Stimulated activated CD8-positive, alpha-beta memory T cell treated with anti-CD3 and anti-CD28 coated beads, Interleukin-2, amount 100 ng/mL, for 1 hour (primary cell): ENCODE results near the gene RCAN3.
"Not testable (repeated sequence)": the region's sequence is repeated elsewhere in the genome, so short reads cannot be mapped to it uniquely, and the experiment has no call there.

Experiments
- DNase-seq, 2 donors: peaks; one replicate each; pipeline ENCODE4 v3.0.0-alpha.2; 2020; ENCODE audit warnings: low read depth in 2 of 2

The RCAN3 gene

DNA sequence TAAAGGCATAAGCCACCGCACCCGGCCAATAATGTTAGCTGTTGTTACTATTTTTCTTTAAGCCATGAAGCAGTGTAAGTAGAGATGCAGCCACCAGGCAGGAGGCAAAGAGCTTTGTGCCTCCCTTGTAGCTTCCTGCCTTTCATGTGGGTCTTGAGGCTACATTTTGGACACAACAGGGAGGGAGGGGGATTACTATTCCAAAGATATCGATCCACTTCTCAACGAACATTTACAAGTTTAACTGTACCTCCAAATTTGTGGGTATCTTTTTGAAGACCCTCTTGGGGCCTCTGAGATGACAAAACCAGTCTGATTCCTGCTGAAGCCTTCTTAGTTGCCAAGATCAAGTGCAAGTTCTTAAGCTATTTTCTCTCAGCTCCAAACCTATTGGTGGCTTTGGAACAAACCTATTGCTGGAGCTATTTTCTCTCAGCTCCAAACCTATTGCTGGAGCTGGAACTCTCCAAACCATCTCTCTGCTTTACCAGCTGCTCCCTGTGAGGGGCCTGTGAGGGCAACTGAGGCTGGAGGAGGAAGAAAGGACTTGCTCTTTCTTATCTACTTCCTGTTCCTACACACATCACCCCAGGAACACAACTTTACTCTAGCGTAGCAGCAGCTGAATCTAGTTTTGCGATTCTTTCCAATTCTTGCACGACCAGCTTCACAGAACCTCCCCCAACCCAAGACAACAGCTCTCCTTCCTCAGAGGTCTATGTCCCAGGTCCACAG, 16.1 kb upstream of the RCAN3 start:
- DNase-seq = no peak

- no peak for DNase-seq
Observed at GRCh38 chr1:24487455-24487854, 15.2 kb upstream of the RCAN3 start.

DNA sequence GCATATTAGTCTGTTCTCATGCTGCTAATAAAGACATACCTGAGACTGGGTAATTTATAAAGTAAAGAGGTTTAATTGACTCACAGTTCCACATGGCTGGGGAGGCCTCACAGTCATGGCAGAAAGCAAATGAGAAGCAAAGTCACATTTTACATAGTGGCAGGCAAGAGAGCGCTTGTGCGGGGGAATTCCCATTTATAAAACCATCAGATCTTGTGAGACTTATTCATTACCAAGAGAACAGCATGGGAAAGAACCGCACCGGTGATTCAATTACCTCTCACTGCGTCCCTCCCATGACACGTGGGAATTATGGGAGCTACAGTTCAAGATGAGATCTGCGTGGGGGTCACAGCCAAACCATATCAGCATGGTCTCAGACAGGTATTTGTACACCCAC, 14.5 kb upstream of the RCAN3 start:
- not testable (repeated sequence) for DNase-seq

DNA sequence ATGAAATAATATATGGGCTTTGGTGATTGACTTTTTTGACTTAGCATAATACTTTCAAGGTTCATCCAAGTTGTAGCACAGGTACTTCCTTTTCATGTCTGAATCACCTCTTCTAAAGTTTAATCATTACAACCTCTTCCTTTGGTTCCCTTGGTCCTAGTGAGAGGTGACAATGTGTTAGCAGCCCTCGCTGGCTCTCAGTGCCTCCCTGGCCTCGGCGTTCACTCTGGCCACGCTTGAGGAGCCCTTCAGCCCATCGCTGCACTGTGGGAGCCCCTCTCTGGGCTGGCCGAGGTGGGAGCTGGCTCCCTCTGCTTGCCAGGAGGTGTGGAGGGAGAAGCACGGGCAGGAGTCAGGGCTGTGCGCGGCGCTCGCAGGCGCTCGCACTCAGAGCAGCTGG, 13.0 kb upstream of the RCAN3 start:
- DNase-seq = no peak

- no peak for DNase-seq
Observed at GRCh38 chr1:24490101-24490781, 12.4 kb upstream of the RCAN3 start.

GRCh38 chr1:24491577-24492360, 10.9 kb upstream of the RCAN3 start:
- DNase-seq = no peak

DNA sequence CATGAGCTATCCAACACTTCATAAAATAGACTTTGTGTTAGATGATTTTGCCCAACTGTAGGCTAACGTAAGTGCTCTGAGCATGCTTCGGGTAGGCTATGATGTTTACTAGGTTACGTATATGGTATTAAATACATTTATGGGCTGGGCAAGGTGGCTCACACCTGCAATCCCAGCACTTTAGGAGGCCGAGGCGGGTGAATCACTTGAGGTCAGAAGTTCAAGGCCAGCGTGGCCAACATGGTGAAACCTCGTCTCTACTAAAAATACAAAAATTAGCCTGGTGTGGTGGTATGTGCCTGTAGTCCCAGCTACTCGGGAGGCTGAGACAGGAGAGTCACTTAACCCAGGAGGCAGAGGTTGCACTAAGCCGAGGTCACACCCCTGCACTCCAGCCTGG, 9.7 kb upstream of the RCAN3 start:
- not testable (repeated sequence) for DNase-seq

- no peak for DNase-seq
Observed at GRCh38 chr1:24493785-24494184, 8.9 kb upstream of the RCAN3 start.

- no peak for DNase-seq
Observed at GRCh38 chr1:24498589-24498988, 4.0 kb upstream of the RCAN3 start.

GRCh38 chr1:24500448-24501048, 2.1 kb upstream of the RCAN3 start:
- DNase-seq = no peak

DNA sequence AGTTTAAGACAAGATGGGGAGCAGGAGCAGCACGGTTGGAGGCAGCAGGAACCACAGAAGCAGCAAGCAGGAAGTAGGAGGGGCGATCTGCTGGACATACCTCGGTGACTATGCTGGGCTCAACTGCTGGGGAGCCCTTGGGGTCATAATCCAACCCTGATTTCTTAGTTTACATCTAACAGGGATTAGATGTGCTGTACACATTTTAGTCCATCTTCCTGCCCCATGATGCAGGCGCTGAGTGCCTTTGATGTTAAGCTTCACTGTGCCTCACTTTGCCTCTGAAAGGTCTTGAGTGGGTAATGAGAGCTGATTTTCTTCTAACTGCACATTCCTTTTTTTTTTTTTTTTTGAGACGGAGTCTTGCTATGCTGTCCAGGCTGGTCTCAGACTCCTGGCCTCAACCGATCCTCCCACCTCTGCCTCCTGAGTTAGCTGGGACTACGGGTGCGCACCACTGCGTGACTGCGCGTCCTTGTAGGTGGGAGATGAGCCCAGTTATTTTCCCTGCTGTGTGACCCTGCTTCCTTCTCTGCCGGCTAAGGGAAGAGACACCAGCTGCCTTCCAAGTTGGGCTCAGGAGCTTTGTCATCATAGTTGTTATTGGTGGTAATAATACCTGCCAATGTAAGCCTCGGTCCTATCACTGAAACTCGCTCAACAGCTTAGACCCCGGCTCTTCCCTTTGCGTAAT, 1.1 kb upstream of the RCAN3 start:
- DNase-seq = no peak

DNA sequence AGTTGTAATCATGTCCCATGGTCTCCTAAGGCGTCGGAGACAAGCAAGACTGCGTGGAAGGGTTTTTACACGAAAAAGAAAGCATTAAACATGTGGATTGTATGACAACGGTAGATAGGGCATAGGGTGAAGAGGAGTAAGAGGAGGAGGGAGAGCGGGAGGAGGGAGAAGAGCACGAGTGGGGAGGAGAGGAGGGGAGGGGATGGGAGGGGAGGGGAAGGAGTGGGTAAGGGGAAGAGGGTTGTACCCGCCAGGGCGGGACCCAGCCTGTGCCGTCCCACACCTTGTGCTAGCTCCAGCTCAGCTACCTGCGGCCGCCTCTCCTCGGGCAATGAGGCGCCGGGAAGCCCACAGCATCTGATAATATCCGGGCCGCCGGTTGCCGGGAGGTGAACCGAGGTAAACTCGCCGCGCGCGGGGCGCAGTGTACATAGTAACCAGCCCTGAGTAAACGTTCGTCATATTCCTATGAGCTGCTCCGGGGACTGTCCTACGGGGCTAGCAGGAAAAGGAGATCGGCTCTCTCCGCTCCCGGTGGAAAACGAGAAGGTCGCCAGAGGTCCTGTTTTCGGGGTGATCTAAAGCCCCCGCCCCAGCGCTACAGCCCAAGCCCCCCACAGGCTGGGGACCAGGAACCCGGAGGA, 449 bp upstream of the RCAN3 start:
- DNase-seq = peak; percentile 54 to 69

DNA sequence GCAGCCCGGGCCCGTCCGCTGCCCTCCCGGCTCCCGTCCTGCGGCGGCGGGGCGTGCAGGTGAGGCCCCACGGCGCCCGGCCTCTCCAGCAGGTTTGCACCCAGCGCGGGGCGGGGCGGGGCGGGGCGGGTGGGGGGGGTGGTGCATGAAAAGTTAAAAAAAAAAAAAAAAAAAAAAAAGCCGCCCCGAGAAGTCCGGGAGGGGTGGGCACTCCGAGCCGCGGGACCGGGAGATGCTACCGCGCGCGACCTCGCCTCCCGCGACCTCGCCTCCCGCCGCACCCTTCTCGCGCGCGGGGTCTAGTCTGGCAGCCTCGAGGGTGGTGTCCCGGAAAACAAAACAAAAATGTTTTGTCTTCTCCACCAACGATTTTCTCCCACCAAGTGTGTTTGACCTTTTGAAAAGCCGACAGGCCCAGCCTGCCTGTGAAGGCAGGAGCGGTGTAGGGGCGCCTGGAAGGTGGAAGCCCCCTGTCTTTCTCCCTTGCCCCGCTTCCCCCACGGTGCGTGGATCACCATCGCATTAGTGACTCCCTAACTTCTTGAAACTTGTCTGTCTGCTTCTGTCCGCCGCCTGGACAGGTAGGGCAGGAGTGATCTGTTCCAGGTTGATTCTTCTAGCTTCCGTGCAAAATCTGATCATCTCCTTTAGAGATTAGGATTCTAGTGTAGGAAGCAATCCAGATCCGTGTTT, 569 bp downstream of the RCAN3 start:
- DNase-seq = no peak

- DNase-seq = no peak
Observed at GRCh38 chr1:24503870-24504523, 1.4 kb downstream of the RCAN3 start.

GRCh38 chr1:24504560-24504959, 1.9 kb downstream of the RCAN3 start:
- DNase-seq = no peak

- DNase-seq = no peak
Observed at GRCh38 chr1:24505816-24506215, 3.2 kb downstream of the RCAN3 start.

GRCh38 chr1:24506691-24507381, 4.2 kb downstream of the RCAN3 start:
- DNase-seq = no peak

GRCh38 chr1:24507405-24507804, 4.8 kb downstream of the RCAN3 start:
- no peak for DNase-seq

- no peak for DNase-seq
Observed at GRCh38 chr1:24508911-24509310, 6.3 kb downstream of the RCAN3 start.
